SK-N-SH treated with all-trans-retinoic acid at 6 μM for 48 hours (cell line): ENCODE measurements around the gene UNC5C.

Experiments
- ATAC-seq: fragments of 200-7000 bp; cut with Tn5 transposase; 3 replicates; pipeline ENCODE4 v1.9.1; 2020; ENCODE audit warnings: mild to moderate bottlenecking, moderate library complexity
- ARNTL ChIP-seq: fragments of 450-650 bp; formaldehyde crosslinking; IDR thresholded peaks from 2 replicates; pipeline ENCODE4 v1.5.0; 2020; ENCODE audit warnings: low read depth, mild to moderate bottlenecking, moderate library complexity, borderline replicate concordance
- CREB5 ChIP-seq: fragments of 250-450 bp; sonication (Bioruptor Pico); IDR thresholded peaks from 2 replicates; pipeline ENCODE4 v1.5.1; 2020; ENCODE audit warnings: low read depth, mild to moderate bottlenecking, moderate library complexity
- ESRRG ChIP-seq: fragments of 250-450 bp; sonication (Bioruptor Pico); IDR thresholded peaks from 2 replicates; pipeline ENCODE4 v1.6.1; 2021; ENCODE audit warnings: mild to moderate bottlenecking
- GLIS3 ChIP-seq: fragments of 250-450 bp; sonication (Bioruptor Pico); IDR thresholded peaks from 2 replicates; pipeline ENCODE4 v1.5.0; 2020; ENCODE audit warnings: mild to moderate bottlenecking, moderate library complexity
- ISL1 ChIP-seq: fragments of 250-450 bp; sonication (Bioruptor Pico); IDR thresholded peaks from 2 replicates; pipeline ENCODE4 v2.1.2; 2022; ENCODE audit warnings: mild to moderate bottlenecking, moderate library complexity
- OSR1 ChIP-seq: fragments of 250-450 bp; sonication (Bioruptor Pico); IDR thresholded peaks from 2 replicates; pipeline ENCODE4 v1.8.0; 2022; ENCODE audit warnings: moderate library complexity, mild to moderate bottlenecking, inconsistent platforms
- POU6F1 ChIP-seq: fragments of 250-450 bp; sonication (Bioruptor Pico); IDR thresholded peaks from 2 replicates; pipeline ENCODE4 v1.8.0; 2021; ENCODE audit warnings: low read depth, mild to moderate bottlenecking, moderate library complexity, borderline replicate concordance
- PPARA ChIP-seq: fragments of 250-450 bp; sonication (Bioruptor Pico); IDR thresholded peaks from 2 replicates; pipeline ENCODE4 v1.5.0; 2020; ENCODE audit warnings: mild to moderate bottlenecking, borderline replicate concordance
- SNAI2 ChIP-seq: fragments of 250-450 bp; sonication (Bioruptor Pico); IDR thresholded peaks from 2 replicates; pipeline ENCODE4 v1.5.0; 2020; ENCODE audit warnings: mild to moderate bottlenecking, moderate library complexity
- TCF4 ChIP-seq: fragments of 250-450 bp; sonication (Bioruptor Pico); IDR thresholded peaks from 2 replicates; pipeline ENCODE4 v1.8.0; 2021; ENCODE audit warnings: mild to moderate bottlenecking, moderate library complexity, borderline replicate concordance
- ZC3H10 ChIP-seq: fragments of 250-450 bp; sonication (Bioruptor Pico); IDR thresholded peaks from 2 replicates; pipeline ENCODE4 v1.5.1; 2021; ENCODE audit warnings: mild to moderate bottlenecking, moderate library complexity
- ZFP3 ChIP-seq: fragments of 250-450 bp; sonication (Bioruptor Pico); IDR thresholded peaks from 2 replicates; pipeline ENCODE4 v1.5.0; 2020; ENCODE audit warnings: mild to moderate bottlenecking, moderate library complexity
- ZFP30 ChIP-seq: fragments of 450-650 bp; formaldehyde crosslinking; IDR thresholded peaks from 2 replicates; pipeline ENCODE4 v1.5.0; 2022; ENCODE audit warnings: mild to moderate bottlenecking, moderate library complexity
- ZNF70 ChIP-seq: fragments of 450-650 bp; formaldehyde crosslinking; IDR thresholded peaks from 2 replicates; pipeline ENCODE4 v1.5.0; 2020; ENCODE audit warnings: mild to moderate bottlenecking, moderate library complexity
- ZNF8 ChIP-seq: fragments of 450-650 bp; formaldehyde crosslinking; IDR thresholded peaks from 2 replicates; pipeline ENCODE4 v1.5.0; 2020; ENCODE audit warnings: mild to moderate bottlenecking, moderate library complexity
- TF ChIP-seq, protein P1 (sequence below): fragments of 250-450 bp; sonication (Bioruptor Pico); IDR thresholded peaks from 2 replicates; pipeline ENCODE4 v1.5.0; 2020; ENCODE audit warnings: mild to moderate bottlenecking, moderate library complexity
- TF ChIP-seq, protein P2 (sequence below): fragments of 250-450 bp; sonication (Bioruptor Pico); IDR thresholded peaks from 2 replicates; pipeline ENCODE4 v1.5.1; 2021; ENCODE audit warnings: mild to moderate bottlenecking, moderate library complexity

Gene UNC5C

DNA sequence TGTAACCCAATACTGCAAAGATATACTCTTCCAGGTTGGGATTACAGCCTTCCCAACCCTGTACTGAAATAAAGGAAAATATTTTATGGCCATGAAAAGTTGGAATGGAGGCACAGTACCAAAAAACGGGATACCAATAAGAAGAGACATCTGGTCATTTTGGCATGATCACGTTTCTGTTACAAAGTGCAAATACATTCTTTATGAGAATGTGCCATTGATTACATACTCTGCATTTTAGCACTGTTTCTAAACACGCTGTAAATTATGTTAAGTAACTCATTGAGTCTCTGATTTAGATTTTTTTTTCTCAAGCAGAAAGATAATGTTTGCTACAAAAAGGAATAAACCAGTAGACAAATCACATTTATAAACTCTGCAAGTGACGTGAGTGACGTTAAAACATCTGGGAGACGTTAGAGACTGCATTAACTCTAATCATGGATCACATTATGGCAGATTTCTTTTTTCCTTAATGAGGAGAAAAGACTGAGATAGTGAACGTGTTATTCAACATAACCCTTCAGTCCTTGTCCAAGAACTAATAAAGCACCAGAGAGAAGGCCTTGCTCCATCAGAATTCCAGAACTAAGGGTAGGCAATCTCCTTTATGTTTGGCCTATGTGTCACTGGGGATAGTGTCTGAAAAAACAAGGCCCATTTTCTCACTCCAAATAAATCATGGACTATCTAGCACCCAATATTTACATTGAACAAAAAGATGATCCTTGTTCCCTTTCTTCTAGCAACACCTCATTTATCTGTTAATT, 31.0 kb downstream of the UNC5C start:
- TF ChIP-seq, protein P1, sequence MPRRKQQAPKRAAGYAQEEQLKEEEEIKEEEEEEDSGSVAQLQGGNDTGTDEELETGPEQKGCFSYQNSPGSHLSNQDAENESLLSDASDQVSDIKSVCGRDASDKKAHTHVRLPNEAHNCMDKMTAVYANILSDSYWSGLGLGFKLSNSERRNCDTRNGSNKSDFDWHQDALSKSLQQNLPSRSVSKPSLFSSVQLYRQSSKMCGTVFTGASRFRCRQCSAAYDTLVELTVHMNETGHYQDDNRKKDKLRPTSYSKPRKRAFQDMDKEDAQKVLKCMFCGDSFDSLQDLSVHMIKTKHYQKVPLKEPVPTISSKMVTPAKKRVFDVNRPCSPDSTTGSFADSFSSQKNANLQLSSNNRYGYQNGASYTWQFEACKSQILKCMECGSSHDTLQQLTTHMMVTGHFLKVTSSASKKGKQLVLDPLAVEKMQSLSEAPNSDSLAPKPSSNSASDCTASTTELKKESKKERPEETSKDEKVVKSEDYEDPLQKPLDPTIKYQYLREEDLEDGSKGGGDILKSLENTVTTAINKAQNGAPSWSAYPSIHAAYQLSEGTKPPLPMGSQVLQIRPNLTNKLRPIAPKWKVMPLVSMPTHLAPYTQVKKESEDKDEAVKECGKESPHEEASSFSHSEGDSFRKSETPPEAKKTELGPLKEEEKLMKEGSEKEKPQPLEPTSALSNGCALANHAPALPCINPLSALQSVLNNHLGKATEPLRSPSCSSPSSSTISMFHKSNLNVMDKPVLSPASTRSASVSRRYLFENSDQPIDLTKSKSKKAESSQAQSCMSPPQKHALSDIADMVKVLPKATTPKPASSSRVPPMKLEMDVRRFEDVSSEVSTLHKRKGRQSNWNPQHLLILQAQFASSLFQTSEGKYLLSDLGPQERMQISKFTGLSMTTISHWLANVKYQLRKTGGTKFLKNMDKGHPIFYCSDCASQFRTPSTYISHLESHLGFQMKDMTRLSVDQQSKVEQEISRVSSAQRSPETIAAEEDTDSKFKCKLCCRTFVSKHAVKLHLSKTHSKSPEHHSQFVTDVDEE: peak; percentile 89
- TF ChIP-seq SNAI2 (CRISPR knock-in tag): no peak
- peak; percentile 86 for TF ChIP-seq TCF4 (CRISPR knock-in tag)
- TF ChIP-seq GLIS3 (CRISPR knock-in tag): no peak; the same call in 1 of the 2 replicates
- TF ChIP-seq POU6F1 (CRISPR knock-in tag): no peak
- TF ChIP-seq ZC3H10 (CRISPR knock-in tag): no peak
- TF ChIP-seq OSR1: no peak
- TF ChIP-seq ARNTL (CRISPR knock-in tag): no peak
- TF ChIP-seq ZNF70 (CRISPR knock-in tag): no peak
- no peak for TF ChIP-seq ZNF8 (CRISPR knock-in tag)
- TF ChIP-seq PPARA: no peak
- TF ChIP-seq ZFP30: no peak
- TF ChIP-seq, protein P2, sequence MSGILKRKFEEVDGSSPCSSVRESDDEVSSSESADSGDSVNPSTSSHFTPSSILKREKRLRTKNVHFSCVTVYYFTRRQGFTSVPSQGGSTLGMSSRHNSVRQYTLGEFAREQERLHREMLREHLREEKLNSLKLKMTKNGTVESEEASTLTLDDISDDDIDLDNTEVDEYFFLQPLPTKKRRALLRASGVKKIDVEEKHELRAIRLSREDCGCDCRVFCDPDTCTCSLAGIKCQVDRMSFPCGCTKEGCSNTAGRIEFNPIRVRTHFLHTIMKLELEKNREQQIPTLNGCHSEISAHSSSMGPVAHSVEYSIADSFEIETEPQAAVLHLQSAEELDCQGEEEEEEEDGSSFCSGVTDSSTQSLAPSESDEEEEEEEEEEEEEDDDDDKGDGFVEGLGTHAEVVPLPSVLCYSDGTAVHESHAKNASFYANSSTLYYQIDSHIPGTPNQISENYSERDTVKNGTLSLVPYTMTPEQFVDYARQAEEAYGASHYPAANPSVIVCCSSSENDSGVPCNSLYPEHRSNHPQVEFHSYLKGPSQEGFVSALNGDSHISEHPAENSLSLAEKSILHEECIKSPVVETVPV (CRISPR knock-in tag): peak; percentile 14; the same call in 1 of the 2 replicates
- TF ChIP-seq ISL1 (CRISPR knock-in tag): peak; percentile 21; the same call in 1 of the 2 replicates
- no peak for TF ChIP-seq ESRRG (CRISPR knock-in tag)
- TF ChIP-seq ZFP3 (CRISPR knock-in tag): no peak
- ATAC-seq: no peak

GRCh38 chr4:95516528-95517017, 32.2 kb downstream of the UNC5C start:
- ATAC-seq: peak; percentile 93
- TF ChIP-seq TCF4 (CRISPR knock-in tag) (peak; percentile 94), ARNTL (CRISPR knock-in tag) (no peak), CREB5 (0 out of 2 replicates have a peak, but pooled peaks have one; percentile 52), GLIS3 (CRISPR knock-in tag) (0 out of 2 replicates have a peak, but pooled peaks have one; percentile 66), ZNF8 (CRISPR knock-in tag) (no peak), SNAI2 (CRISPR knock-in tag) (0 out of 2 replicates have a peak, but pooled peaks have one; percentile 42), ESRRG (CRISPR knock-in tag) (0 out of 2 replicates have a peak, but pooled peaks have one; percentile 44), ZFP3 (CRISPR knock-in tag) (peak; percentile 85), PPARA (no peak), ISL1 (CRISPR knock-in tag) (peak; percentile 69), OSR1 (no peak)
- TF ChIP-seq, protein P2 (CRISPR knock-in tag): 0 out of 2 replicates have a peak, but pooled peaks have one; percentile 34
- TF ChIP-seq, protein P1: peak; percentile 93
